HepG2 (cell line): ENCODE results near the gene LMAN2L. TPM values are rescaled to one million over a fixed set of nuclear protein-coding genes. Genes with fewer than 3 reads are reported as not detected.

ENCODE experiments used
- BCL6 ChIP-seq: IDR thresholded peaks from 2 replicates; pipeline ENCODE4 v1.6.1; 2016; ENCODE audit warnings: missing genetic modification reagents, missing compliant biosample characterization
- MED1 ChIP-seq: sonication (generic); formaldehyde crosslinking; IDR thresholded peaks from 2 replicates; pipeline ENCODE4 v1.4.0; 2020; ENCODE audit warnings: missing genetic modification reagents
- MED13 ChIP-seq: sonication (generic); formaldehyde crosslinking; IDR thresholded peaks from 2 replicates; pipeline ENCODE4 v1.5.0; 2020; ENCODE audit warnings: missing genetic modification reagents
- MLLT10 ChIP-seq: sonication (generic); formaldehyde crosslinking; IDR thresholded peaks from 2 replicates; pipeline ENCODE4 v1.4.0; 2020; ENCODE audit warnings: missing genetic modification reagents
- MTA3 ChIP-seq: sonication (generic); formaldehyde crosslinking; IDR thresholded peaks from 2 replicates; pipeline ENCODE4 v1.4.0; 2020; ENCODE audit warnings: missing genetic modification reagents
- PAX8 ChIP-seq: sonication (generic); formaldehyde crosslinking; IDR thresholded peaks from 2 replicates; pipeline ENCODE4 v1.8.0; 2022; ENCODE audit warnings: mild to moderate bottlenecking, missing genetic modification reagents, borderline replicate concordance
- PHF8 ChIP-seq: sonication (generic); formaldehyde crosslinking; IDR thresholded peaks from 2 replicates; pipeline ENCODE4 v1.5.0; 2020; ENCODE audit warnings: missing genetic modification reagents
- RFX1 ChIP-seq: fragments of 450-650 bp; IDR thresholded peaks from 2 replicates; pipeline ENCODE4 v1.6.1; 2017
- RNF219 ChIP-seq: sonication (generic); formaldehyde crosslinking; IDR thresholded peaks from 2 replicates; pipeline ENCODE4 v1.5.0; 2020; ENCODE audit warnings: mild to moderate bottlenecking, missing genetic modification reagents
- SMYD3 ChIP-seq: sonication (generic); formaldehyde crosslinking; IDR thresholded peaks from 2 replicates; pipeline ENCODE4 v1.8.1; 2023; ENCODE audit warnings: mild to moderate bottlenecking, missing genetic modification reagents
- ZBTB40 ChIP-seq, 2 experiments: fragments of 450-650 bp in 1 of 2; sonication (generic) in 1 of 2; formaldehyde crosslinking in 1 of 2; IDR thresholded peaks; 2 replicates each; pipeline versions ENCODE4 v1.6.1 to v1.8.0; 2016 to 2022; ENCODE audit warnings: antibody characterized with exemption in 1 of 2, mild to moderate bottlenecking in 1 of 2, missing genetic modification reagents in 1 of 2
- ZBTB7A ChIP-seq: sonication (generic); formaldehyde crosslinking; IDR thresholded peaks from 2 replicates; pipeline ENCODE4 v1.8.0; 2022; ENCODE audit warnings: mild to moderate bottlenecking, missing genetic modification reagents
- polyA plus RNA-seq, 8 experiments: library from polyadenylated mRNA; depleted of rRNA in 3 of 8; stranded (reverse) in 7 of 8; unstranded in 1 of 8; fragments of >200 nt; fragmentation: Illumina TruSeq in 4 of 8; extraction: Trizol in 4 of 8; gene quantifications; 2 replicates each; pipeline versions ENCODE4 v1.2.1 to v1.2.3, GENCODE V29; 2011 to 2016; ENCODE audit warnings: low read depth in 4 of 8, missing spikeins in 1 of 8, mixed read lengths in 1 of 8; ENCODE audit not compliant: insufficient read depth in 1 of 8
- total RNA-seq, 5 experiments: library from RNA; depleted of rRNA; stranded (reverse); fragments of >200 nt; fragmentation: Illumina TruSeq; extraction: Trizol; gene quantifications; 2 replicates each; pipeline ENCODE4 v1.2.3, GENCODE V29; 2016; ENCODE audit warnings: low read depth in 1 of 5
- TF ChIP-seq, protein P1 (sequence below): sonication (generic); formaldehyde crosslinking; IDR thresholded peaks from 2 replicates; pipeline ENCODE4 v1.4.0; 2020; ENCODE audit warnings: mild to moderate bottlenecking, missing genetic modification reagents
- TF ChIP-seq, protein P2 (sequence below): sonication (generic); formaldehyde crosslinking; IDR thresholded peaks from 2 replicates; pipeline ENCODE4 v1.5.1; 2020; ENCODE audit warnings: missing genetic modification reagents, mild to moderate bottlenecking, borderline replicate concordance

LMAN2L gene
- total and polyA plus RNA-seq, 2 of the 13 experiments (the other 11 are each of a cell fraction or from before 2014, with no cell fraction given) = 39.1 to 57.9 TPM

GRCh38 chr2:96685577-96686459 is 54.0 kb downstream of the LMAN2L start (continued):
- TF ChIP-seq ZBTB40 (IDR thresholded peaks at IDR 0.05) (no peak), ZBTB40 (CRISPR knock-in tag; IDR thresholded peaks at IDR 0.05) (no peak), SMYD3 (no peak), MED13 (CRISPR knock-in tag) (no peak), MLLT10 (CRISPR knock-in tag) (no peak), BCL6 (CRISPR knock-in tag) (peak; percentile 36), PAX8 (CRISPR knock-in tag) (no peak), RFX1 (no peak), RNF219 (CRISPR knock-in tag) (no peak), MTA3 (no peak), MED1 (CRISPR knock-in tag) (peak; percentile 21; the same call in 1 of the 2 replicates), PHF8 (CRISPR knock-in tag) (peak; percentile 62), ZBTB7A (CRISPR knock-in tag) (no peak)
- TF ChIP-seq, protein P1, sequence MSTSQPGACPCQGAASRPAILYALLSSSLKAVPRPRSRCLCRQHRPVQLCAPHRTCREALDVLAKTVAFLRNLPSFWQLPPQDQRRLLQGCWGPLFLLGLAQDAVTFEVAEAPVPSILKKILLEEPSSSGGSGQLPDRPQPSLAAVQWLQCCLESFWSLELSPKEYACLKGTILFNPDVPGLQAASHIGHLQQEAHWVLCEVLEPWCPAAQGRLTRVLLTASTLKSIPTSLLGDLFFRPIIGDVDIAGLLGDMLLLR (CRISPR knock-in tag) = peak; percentile 61; the same call in 1 of the 2 replicates
- TF ChIP-seq, protein P2, sequence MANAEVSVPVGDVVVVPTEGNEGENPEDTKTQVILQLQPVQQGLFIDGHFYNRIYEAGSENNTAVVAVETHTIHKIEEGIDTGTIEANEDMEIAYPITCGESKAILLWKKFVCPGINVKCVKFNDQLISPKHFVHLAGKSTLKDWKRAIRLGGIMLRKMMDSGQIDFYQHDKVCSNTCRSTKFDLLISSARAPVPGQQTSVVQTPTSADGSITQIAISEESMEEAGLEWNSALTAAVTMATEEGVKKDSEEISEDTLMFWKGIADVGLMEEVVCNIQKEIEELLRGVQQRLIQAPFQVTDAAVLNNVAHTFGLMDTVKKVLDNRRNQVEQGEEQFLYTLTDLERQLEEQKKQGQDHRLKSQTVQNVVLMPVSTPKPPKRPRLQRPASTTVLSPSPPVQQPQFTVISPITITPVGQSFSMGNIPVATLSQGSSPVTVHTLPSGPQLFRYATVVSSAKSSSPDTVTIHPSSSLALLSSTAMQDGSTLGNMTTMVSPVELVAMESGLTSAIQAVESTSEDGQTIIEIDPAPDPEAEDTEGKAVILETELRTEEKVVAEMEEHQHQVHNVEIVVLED (CRISPR knock-in tag) = no peak
